Natural killer cell treated with Interleukin-12 subunit alpha and Interleukin-12 subunit beta and Interleukin-15 and Interleukin-18, amount 100 ng/mL, for 72 hours (primary cell): ENCODE data around the gene ZMYM4. TPM values are rescaled to one million over a fixed set of nuclear protein-coding genes. Genes with fewer than 3 reads are reported as not detected.
"Not testable (repeated sequence)": the region's sequence is repeated elsewhere in the genome, so short reads cannot be mapped to it uniquely, and the experiment has no call there.

ENCODE experiments used
- ATAC-seq, 2 donors: fragments of 150-1000 bp; cut with Tn5 transposase in 1 of 2; sonication (Bioruptor Pico), chemical (Tn5 transposase) in 1 of 2; 2 replicates each; pipeline ENCODE4 v1.10.0; 2021
- DNase-seq: peaks from one replicate; pipeline ENCODE4 v3.0.0; 2022; ENCODE audit warnings: low spot score
- H3K27ac Mint-ChIP-seq, 2 donors: 1 replicate in 1 of 2; 2 replicates in 1 of 2; pipeline ENCODE4 v1.8.0; 2022; ENCODE audit warnings: mixed read lengths in 2 of 2, mild to moderate bottlenecking in 1 of 2, moderate library complexity in 1 of 2
- H3K27me3 Mint-ChIP-seq, 2 donors: 1 replicate in 1 of 2; 2 replicates in 1 of 2; pipeline ENCODE4 v1.8.0; 2022; ENCODE audit warnings: mixed read lengths in 2 of 2
- H3K36me3 Mint-ChIP-seq: one replicate; pipeline ENCODE4 v1.8.0; 2022; ENCODE audit warnings: mixed read lengths
- H3K4me1 Mint-ChIP-seq, 2 donors: 1 replicate in 1 of 2; 2 replicates in 1 of 2; pipeline ENCODE4 v1.8.0; 2022; ENCODE audit warnings: low read depth in 2 of 2, mixed read lengths in 2 of 2, mild to moderate bottlenecking in 1 of 2
- H3K4me3 Mint-ChIP-seq: one replicate; pipeline ENCODE4 v1.8.0; 2022; ENCODE audit warnings: mixed read lengths
- H3K9me3 Mint-ChIP-seq: 2 replicates; pipeline ENCODE4 v1.8.0; 2022; ENCODE audit warnings: mixed read lengths
- total RNA-seq, 2 donors: library from RNA; stranded (reverse); gene quantifications; one replicate each; pipeline ENCODE4 v1.2.3, GENCODE V29; 2022

Gene ZMYM4
- total RNA-seq, 2 donors from 2014 or later: 36.8 to 41.5 TPM

DNA sequence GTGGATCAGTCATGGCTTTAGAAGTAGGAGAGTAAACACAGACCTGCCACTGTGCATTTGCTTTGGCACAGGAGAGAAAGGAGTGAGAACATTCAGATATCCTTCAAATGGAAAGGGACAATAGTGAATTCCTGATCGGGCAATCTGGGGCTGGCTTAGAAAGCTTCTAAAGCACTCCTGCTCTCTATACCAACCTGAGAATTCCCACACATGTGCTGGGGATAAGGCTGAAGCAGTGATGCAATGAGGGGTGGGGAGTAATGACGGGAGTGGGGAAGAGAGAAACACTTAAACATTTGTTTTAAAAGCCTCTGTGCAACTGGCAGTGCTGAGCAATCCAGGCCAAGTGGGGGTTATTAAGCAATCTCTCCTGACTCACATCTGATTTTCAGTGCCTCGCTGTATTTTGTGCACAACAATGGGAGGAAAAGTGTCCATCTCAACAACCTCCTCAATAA lies 179.9 kb downstream of the ZMYM4 start:
- DNase-seq (no peak), ATAC-seq (no peak)
- H3K4me1 Mint-ChIP-seq: peaks cover 7 to 13% of the 10 kb centered on the region in 2 donors
- H3K36me3 Mint-ChIP-seq: peaks cover 5% of the 10 kb centered on the region
- H3K27ac Mint-ChIP-seq: no peak overlapping the region
- no peaks in the 10 kb centered on the region for H3K27me3 Mint-ChIP-seq
- peak overlapping the region; percentile 23 for H3K4me3 Mint-ChIP-seq
- no peaks in the 10 kb centered on the region for H3K9me3 Mint-ChIP-seq

DNA sequence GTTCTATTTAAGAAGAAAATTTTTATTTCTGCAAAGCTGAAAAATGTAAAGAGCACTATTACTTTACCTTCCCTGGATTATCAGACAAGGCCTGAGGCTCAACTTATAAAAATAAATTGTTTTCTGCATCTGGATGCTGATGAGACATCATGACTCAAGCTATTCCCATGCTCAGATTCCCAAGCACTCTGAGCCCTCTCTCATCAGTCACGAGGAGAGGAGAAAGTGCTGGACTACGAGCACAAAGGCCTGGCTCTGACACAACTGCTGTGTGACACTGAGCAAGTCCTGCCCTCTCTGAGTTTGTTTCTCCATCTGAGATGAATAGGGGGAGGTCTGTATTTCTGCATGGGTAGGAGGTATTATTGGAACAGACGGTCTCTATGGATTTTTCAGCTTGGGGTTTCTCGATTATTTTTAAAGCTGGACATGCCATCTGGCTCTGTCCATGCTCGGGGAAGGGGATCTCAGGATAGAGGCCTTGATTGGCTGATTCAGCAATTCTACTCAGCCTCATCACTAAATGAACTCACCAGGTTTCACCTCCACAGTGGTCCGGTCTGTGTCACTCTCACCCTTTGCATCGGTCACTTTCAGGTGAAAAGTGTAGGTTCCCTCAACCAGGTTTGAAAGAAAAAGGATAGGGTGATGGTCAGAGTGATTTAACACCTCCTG lies 181.0 kb downstream of the ZMYM4 start:
- Mint-ChIP-seq H3K9me3 (no peaks in the 10 kb centered on the region), H3K27me3 (no peaks in the 10 kb centered on the region), H3K4me1 (peaks cover 8 to 18% of the 10 kb centered on the region in 2 donors), H3K36me3 (peaks cover 5% of the 10 kb centered on the region), H3K4me3 (no peak overlapping the region), H3K27ac (no peak overlapping the region)
- no peak for ATAC-seq
- DNase-seq: no peak

- ATAC-seq (peak in 1 of 2 donors; percentile 65), DNase-seq (peak; percentile 74)
- H3K27me3 Mint-ChIP-seq: no peaks in the 10 kb centered on the region
- peaks cover 5% of the 10 kb centered on the region for H3K36me3 Mint-ChIP-seq
- peaks cover 11 to 23% of the 10 kb centered on the region in 2 donors for H3K4me1 Mint-ChIP-seq
- peak overlapping the region; percentile 28 for H3K4me3 Mint-ChIP-seq
- peak overlapping the region; percentile 12 to 33 for H3K27ac Mint-ChIP-seq
- no peaks in the 10 kb centered on the region for H3K9me3 Mint-ChIP-seq
These were observed 182.6 kb downstream of the ZMYM4 start for GRCh38 chr1:35451125-35451528.

DNA sequence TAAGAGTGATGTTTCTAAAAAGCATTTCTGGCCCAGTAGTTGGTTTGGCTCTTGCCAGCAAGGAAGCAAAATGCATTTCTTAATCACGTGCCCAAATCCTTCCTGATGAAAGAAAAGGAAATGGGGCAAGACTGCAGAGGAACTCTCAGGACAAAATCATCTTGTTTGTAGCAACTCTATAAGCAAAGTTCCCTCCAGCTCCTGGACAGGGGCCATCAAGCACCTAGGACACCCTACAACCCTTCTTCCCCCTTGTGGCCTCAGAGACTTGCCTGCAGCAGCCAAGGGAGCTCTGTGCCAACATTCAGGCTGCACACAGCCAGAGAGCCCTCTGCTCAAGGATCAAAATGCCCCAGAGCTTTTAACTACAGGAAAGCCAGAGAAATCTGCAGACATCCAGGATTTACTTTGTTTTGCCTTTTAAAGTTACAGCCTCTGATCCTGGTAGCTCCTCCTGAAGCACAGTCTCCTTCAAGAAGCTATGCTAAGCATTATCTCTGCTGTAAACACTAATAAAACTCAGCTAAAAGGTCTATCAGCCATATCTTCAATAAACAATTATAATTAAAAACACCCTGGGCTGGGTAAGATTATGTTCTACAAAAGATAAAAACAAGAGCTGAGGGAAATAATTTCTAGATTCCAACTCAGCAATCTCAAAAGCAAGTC lies 183.7 kb downstream of the ZMYM4 start:
- ATAC-seq (no peak), DNase-seq (no peak)
- Mint-ChIP-seq H3K27ac (peak overlapping the region; percentile 12 to 88), H3K4me3 (peak overlapping the region; percentile 32), H3K4me1 (peaks cover 12 to 22% of the 10 kb centered on the region in 2 donors), H3K36me3 (peaks cover 5% of the 10 kb centered on the region), H3K9me3 (no peaks in the 10 kb centered on the region), H3K27me3 (no peaks in the 10 kb centered on the region)

DNA sequence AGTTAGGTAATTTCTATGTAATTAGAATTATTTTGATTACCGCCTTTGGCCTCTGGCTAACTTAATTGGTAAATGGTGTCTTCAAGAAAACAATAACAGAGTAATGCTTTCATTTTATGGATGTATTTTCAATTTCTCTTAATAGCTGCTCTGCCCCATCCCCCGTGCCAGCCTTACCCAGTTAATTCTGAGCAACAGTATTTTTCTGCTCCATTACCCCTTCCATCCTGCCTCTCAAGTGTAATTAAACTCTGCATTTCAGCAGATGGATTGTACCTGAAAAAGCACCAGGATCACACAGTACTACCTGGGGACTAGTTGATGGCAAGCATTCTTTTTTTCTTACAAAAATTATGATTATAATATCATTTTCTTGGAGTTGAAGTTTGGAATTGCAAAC lies 184.5 kb downstream of the ZMYM4 start:
- peaks cover 11 to 20% of the 10 kb centered on the region in 2 donors for H3K4me1 Mint-ChIP-seq
- H3K4me3 Mint-ChIP-seq: no peak overlapping the region
- no peaks in the 10 kb centered on the region for H3K9me3 Mint-ChIP-seq
- no peak for ATAC-seq
- H3K36me3 Mint-ChIP-seq: peaks cover 2% of the 10 kb centered on the region
- DNase-seq: no peak
- H3K27ac Mint-ChIP-seq: peak overlapping the region; percentile 72 to 88
- H3K27me3 Mint-ChIP-seq: no peaks in the 10 kb centered on the region

DNA sequence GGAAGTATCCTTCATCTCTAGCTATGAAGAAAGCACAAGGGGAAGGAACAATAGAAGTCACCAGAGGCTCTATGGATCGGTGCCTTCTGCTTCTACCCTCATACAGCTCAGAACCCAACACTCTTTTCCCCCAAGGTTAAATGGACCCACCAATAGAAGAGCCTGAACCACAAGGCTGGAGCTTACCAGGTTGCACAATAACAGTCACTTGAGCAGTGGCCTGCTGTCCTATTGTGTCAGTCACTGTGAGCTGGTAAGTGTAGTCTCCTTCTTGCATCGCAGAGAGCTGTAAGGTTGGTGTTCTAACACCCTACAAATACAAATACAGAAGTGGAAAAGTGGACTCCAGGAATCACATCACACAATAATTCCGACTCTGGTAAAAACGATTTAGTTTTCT lies 185.7 kb downstream of the ZMYM4 start:
- Mint-ChIP-seq H3K4me3 (peak overlapping the region; percentile 23), H3K27ac (peak overlapping the region; percentile 72 to 88), H3K27me3 (no peaks in the 10 kb centered on the region), H3K9me3 (no peaks in the 10 kb centered on the region), H3K4me1 (peaks cover 11 to 25% of the 10 kb centered on the region in 2 donors), H3K36me3 (peaks cover 4% of the 10 kb centered on the region)
- ATAC-seq (peak; percentile 70 to 74), DNase-seq (no peak)

- Mint-ChIP-seq H3K9me3 (no peaks in the 10 kb centered on the region), H3K36me3 (peaks cover 4% of the 10 kb centered on the region), H3K4me1 (peaks cover 11 to 25% of the 10 kb centered on the region in 2 donors), H3K4me3 (peak overlapping the region; percentile 23), H3K27ac (peak overlapping the region; percentile 72 to 88), H3K27me3 (no peaks in the 10 kb centered on the region)
- ATAC-seq (peak; percentile 85 to 86), DNase-seq (no peak)
These were observed 186.1 kb downstream of the ZMYM4 start for GRCh38 chr1:35454616-35455015.

DNA sequence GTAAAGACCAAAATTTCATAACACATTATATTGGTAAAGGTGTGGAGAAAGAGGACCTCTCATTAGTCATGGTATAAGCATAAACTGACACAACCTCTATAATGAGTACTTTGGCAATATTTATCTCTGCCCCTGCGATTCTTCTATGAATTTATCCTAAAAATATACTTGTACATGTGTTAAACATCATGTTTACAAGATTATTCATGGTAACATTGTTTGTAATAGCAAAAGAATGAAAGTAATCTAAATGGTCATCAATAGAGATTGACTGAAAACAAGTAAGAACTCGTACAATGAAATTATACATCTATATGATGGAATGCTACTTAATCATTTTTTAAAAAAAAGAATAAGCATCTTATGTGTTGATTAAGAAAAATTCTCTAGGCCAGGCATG lies 192.3 kb downstream of the ZMYM4 start:
- peak overlapping the region; percentile 8 for H3K4me3 Mint-ChIP-seq
- DNase-seq: no peak
- peaks cover 14 to 18% of the 10 kb centered on the region in 2 donors for H3K4me1 Mint-ChIP-seq
- H3K27me3 Mint-ChIP-seq: no peaks in the 10 kb centered on the region
- no peaks in the 10 kb centered on the region for H3K9me3 Mint-ChIP-seq
- no peak for ATAC-seq
- H3K27ac Mint-ChIP-seq: peak overlapping the region; percentile 53 to 76
- H3K36me3 Mint-ChIP-seq: peaks cover 25% of the 10 kb centered on the region

DNA sequence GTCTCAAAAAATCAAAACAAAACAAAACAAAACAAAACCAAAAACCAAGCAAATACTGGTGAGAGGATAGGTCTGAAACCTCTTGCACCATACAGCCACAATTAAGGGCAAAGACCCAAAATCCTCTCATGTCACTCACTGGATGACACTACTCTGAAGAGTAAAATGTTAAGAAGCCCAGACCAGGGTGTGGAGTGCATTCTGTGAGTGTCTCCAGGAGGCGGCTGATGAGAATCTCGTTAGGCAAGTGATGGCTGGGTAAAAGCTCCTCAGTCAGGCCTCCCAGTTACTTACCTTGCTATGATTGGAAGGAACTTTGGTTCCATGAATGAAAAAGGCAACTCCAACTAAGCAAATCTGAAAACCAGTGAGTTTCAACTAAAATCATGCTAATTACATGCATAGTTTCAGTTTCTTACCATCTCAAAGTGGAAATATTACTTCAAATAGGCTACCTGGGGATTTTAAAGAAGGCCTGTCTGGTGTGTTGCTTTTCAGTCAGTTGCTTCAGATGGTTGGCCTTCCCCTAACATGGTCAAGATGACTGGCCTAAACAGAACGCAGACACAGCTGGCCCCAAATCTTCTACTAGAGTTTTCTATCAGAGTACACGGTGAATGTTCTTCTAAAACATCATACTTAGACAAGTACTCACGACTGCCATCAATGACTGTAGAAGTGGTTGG lies 193.6 kb downstream of the ZMYM4 start:
- Mint-ChIP-seq H3K4me1 (peaks cover 13 to 17% of the 10 kb centered on the region in 2 donors), H3K27me3 (no peaks in the 10 kb centered on the region), H3K4me3 (peak overlapping the region; percentile 46), H3K36me3 (peaks cover 30% of the 10 kb centered on the region), H3K9me3 (no peaks in the 10 kb centered on the region), H3K27ac (peak overlapping the region; percentile 29 to 76)
- ATAC-seq (no peak), DNase-seq (no peak)

DNA sequence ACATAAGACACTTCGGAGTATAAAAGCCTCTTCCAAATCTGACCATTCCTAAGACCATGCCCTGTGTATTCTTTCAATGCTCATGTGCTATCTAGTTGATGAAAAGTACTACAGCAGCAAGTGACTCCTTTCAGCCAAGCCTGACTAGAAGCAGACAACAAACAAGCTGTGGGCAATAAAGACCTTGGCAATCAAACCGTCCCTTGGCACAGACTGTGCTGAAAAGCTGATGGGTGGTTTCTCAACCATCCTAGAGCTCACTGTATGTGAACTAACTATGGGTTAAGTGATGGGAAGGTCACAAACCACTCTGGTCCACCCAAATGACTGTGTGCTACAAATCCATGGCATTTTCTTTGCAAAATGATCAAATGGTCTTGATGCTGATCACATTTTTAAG lies 194.7 kb downstream of the ZMYM4 start:
- Mint-ChIP-seq H3K27me3 (no peaks in the 10 kb centered on the region), H3K9me3 (no peaks in the 10 kb centered on the region), H3K27ac (peak overlapping the region; percentile 1 to 36), H3K36me3 (peaks cover 37% of the 10 kb centered on the region), H3K4me3 (no peak overlapping the region), H3K4me1 (peaks cover 14 to 22% of the 10 kb centered on the region in 2 donors)
- DNase-seq (no peak), ATAC-seq (no peak)

- H3K36me3 Mint-ChIP-seq: peaks cover 42% of the 10 kb centered on the region
- ATAC-seq, H3K27me3 Mint-ChIP-seq, DNase-seq, H3K4me3 Mint-ChIP-seq, H3K9me3 Mint-ChIP-seq: not testable (repeated sequence)
- peaks cover 14 to 26% of the 10 kb centered on the region in 2 donors for H3K4me1 Mint-ChIP-seq
- peak overlapping the region; percentile 1 to 36 for H3K27ac Mint-ChIP-seq
These were observed 195.2 kb downstream of the ZMYM4 start for GRCh38 chr1:35463749-35464148.

GRCh38 chr1:35466120-35466519 lies 197.6 kb downstream of the ZMYM4 start:
- no peaks in the 10 kb centered on the region for H3K27me3 Mint-ChIP-seq
- H3K4me1 Mint-ChIP-seq: peaks cover 11 to 17% of the 10 kb centered on the region in 2 donors
- DNase-seq (no peak), ATAC-seq (no peak)
- H3K4me3 Mint-ChIP-seq: no peak overlapping the region
- no peaks in the 10 kb centered on the region for H3K9me3 Mint-ChIP-seq
- peaks cover 50% of the 10 kb centered on the region for H3K36me3 Mint-ChIP-seq
- H3K27ac Mint-ChIP-seq: no peak overlapping the region

DNA sequence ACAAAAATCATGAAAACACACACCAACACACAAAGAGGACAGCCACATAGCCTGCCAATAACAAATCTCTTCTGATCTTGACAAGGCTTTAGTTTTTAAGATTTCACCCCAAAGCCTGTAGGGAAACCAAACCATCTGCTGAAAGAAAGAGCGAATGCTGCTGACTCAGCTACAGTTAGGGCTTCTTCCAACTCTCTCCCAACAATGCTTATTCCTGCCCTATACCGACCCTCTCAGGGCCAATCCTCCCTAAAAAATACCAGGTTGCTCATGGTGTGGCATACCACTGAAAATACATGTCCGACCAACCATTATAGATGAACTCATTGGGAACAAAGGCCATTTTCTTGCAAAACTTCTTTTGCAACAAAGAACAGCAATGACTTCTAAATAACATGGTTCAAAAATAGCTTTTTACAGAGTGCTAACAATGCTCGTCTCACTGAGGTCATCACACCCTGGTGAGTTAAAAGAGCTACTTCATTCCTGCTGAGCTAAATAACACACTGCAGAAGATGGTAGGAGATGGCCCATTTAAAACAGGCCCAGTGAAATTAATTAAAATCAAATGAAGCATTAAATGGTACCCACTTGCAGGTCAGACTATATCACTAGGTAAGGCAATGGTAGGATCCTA lies 202.6 kb downstream of the ZMYM4 start:
- Mint-ChIP-seq H3K27me3 (no peaks in the 10 kb centered on the region), H3K4me1 (peaks cover 6 to 13% of the 10 kb centered on the region in 2 donors), H3K36me3 (peaks cover 35% of the 10 kb centered on the region), H3K27ac (no peak overlapping the region), H3K4me3 (no peak overlapping the region), H3K9me3 (no peaks in the 10 kb centered on the region)
- ATAC-seq (no peak), DNase-seq (no peak)
